A549 (cell line): ENCODE data around the gene MYOF. TPM values are rescaled to one million over a fixed set of nuclear protein-coding genes. Genes with fewer than 3 reads are reported as not detected.

ENCODE experiments used
- ATAC-seq, 2 experiments: fragments of 200-7000 bp in 1 of 2; fragments of >200 bp in 1 of 2; cut with Nextera tagmentation in 1 of 2; cut with Tn5 transposase in 1 of 2; 3 replicates each; pipeline versions ENCODE4 v1.8.0 to v1.9.1; 2018 to 2020; ENCODE audit warnings: mild to moderate bottlenecking in 1 of 2, moderate library complexity in 1 of 2
- CTCF ChIA-PET: fragments of 300-600 bp; sonication (Branson Sonifier 250); formaldehyde crosslinking; extraction: SDS; loops from one replicate; lab custom pipeline; 2021; ENCODE audit warnings: antibody characterized with exemption, inconsistent platforms; lab: Yijun Ruan, JAX
- POLR2A ChIA-PET: fragments of 350-600 bp; formaldehyde crosslinking; extraction: SDS; loops from one replicate; lab custom pipeline; 2021; ENCODE audit warnings: antibody characterized with exemption, inconsistent platforms; lab: Yijun Ruan, JAX
- DNase-seq, 2 experiments: peaks; one replicate each; pipeline versions ENCODE4 v3.0.0 to v3.0.0-alpha.2; 2011 to 2016; ENCODE audit warnings: low read depth in 1 of 2, low spot score in 1 of 2
- FAIRE-seq: peaks from 2 replicates; lab custom pipeline; 2011; peaks lifted over from hg19 to GRCh38; lab: Jason Lieb, UNC
- H3K27ac ChIP-seq, 2 experiments: fragments of >200 bp; sonication (Bioruptor Twin); formaldehyde crosslinking; 3 replicates each; pipeline ENCODE4 v1.5.1; 2016 to 2017
- H3K4me1 ChIP-seq: fragments of >200 bp; sonication (Bioruptor Twin); formaldehyde crosslinking; 3 replicates; pipeline ENCODE4 v1.6.1; 2016
- H3K4me2 ChIP-seq: fragments of >200 bp; sonication (Bioruptor Twin); formaldehyde crosslinking; 3 replicates; pipeline ENCODE4 v1.6.1; 2016
- H3K4me3 ChIP-seq: fragments of >200 bp; sonication (Bioruptor Twin); formaldehyde crosslinking; 3 replicates; pipeline ENCODE4 v1.5.1; 2016
- H3K9me3 ChIP-seq: fragments of >200 bp; sonication (Bioruptor Twin); formaldehyde crosslinking; 3 replicates; pipeline ENCODE4 v1.6.1; 2016
- CBX2 ChIP-seq: fragments of 200-600 bp; sonication (generic); IDR thresholded peaks from 2 replicates; pipeline ENCODE4 v1.6.1; 2016; ENCODE audit warnings: low read depth, mild to moderate bottlenecking, borderline replicate concordance
- CBX8 ChIP-seq: fragments of 200-600 bp; sonication (generic); IDR thresholded peaks from 2 replicates; pipeline ENCODE4 v1.6.1; 2016
- EP300 ChIP-seq, 2 experiments: fragments of >200 bp; sonication (Bioruptor Twin); formaldehyde crosslinking; IDR thresholded peaks; 2 replicates in 1 of 2; 3 replicates in 1 of 2; pipeline ENCODE4 v1.6.1; 2016 to 2017
- FOXS1 ChIP-seq: fragments of 250-450 bp; sonication (Bioruptor Pico); IDR thresholded peaks from 2 replicates; pipeline ENCODE4 v1.5.0; 2020; ENCODE audit warnings: mild to moderate bottlenecking, moderate library complexity
- HEYL ChIP-seq: fragments of 250-450 bp; sonication (Bioruptor Pico); IDR thresholded peaks from 2 replicates; pipeline ENCODE4 v1.8.0; 2021; ENCODE audit warnings: mild to moderate bottlenecking, moderate library complexity
- HOXA7 ChIP-seq: fragments of 250-450 bp; sonication (Bioruptor Pico); IDR thresholded peaks from 2 replicates; pipeline ENCODE4 v1.5.0; 2020; ENCODE audit warnings: mild to moderate bottlenecking, moderate library complexity
- KDM1A ChIP-seq: fragments of 200-600 bp; sonication (generic); IDR thresholded peaks from 2 replicates; pipeline ENCODE4 v1.6.1; 2016; ENCODE audit warnings: low read depth, mild to moderate bottlenecking
- MAZ ChIP-seq: fragments of 150-350 bp; IDR thresholded peaks from 2 replicates; pipeline ENCODE4 v1.6.1; 2014; ENCODE audit warnings: antibody characterized with exemption, low read depth, low read length, borderline replicate concordance
- NFE2L2 ChIP-seq: fragments of 150-350 bp; conservative IDR thresholded peaks from 2 replicates; pipeline ENCODE4 v1.6.1; 2014; ENCODE audit warnings: low read length
- NR3C1 ChIP-seq: fragments of >200 bp; sonication (Bioruptor Twin); formaldehyde crosslinking; IDR thresholded peaks from 3 replicates; pipeline ENCODE4 v1.6.1; 2017
- PHF8 ChIP-seq: fragments of 200-600 bp; sonication (generic); IDR thresholded peaks from 2 replicates; pipeline ENCODE4 v1.6.1; 2016; ENCODE audit warnings: low read depth, mild to moderate bottlenecking, antibody characterized with exemption, moderate library complexity, borderline replicate concordance
- POLR2AphosphoS2 ChIP-seq: conservative IDR thresholded peaks from 2 replicates; pipeline ENCODE4 v1.6.1; 2012; ENCODE audit warnings: low read length, improper control_type of control experiment, inconsistent platforms
- RCOR1 ChIP-seq: fragments of 150-350 bp; IDR thresholded peaks from 2 replicates; pipeline ENCODE4 v1.6.1; 2014; ENCODE audit warnings: antibody characterized with exemption, low read length, low read depth
- RNF2 ChIP-seq: fragments of 200-600 bp; sonication (generic); IDR thresholded peaks from 2 replicates; pipeline ENCODE4 v1.6.1; 2016; ENCODE audit warnings: low read depth, mild to moderate bottlenecking, antibody characterized with exemption, moderate library complexity, borderline replicate concordance
- ZC3H11A ChIP-seq: fragments of 450-650 bp; IDR thresholded peaks from 2 replicates; pipeline ENCODE4 v1.6.1; 2014; ENCODE audit warnings: antibody characterized with exemption, mild to moderate bottlenecking
- ZFP36 ChIP-seq: fragments of 450-650 bp; IDR thresholded peaks from 2 replicates; pipeline ENCODE4 v1.6.1; 2014; ENCODE audit warnings: borderline replicate concordance; ENCODE audit not compliant: partially characterized antibody
- ZSCAN20 ChIP-seq: fragments of 250-450 bp; sonication (Bioruptor Pico); IDR thresholded peaks from 2 replicates; pipeline ENCODE4 v1.8.0; 2022; ENCODE audit warnings: mild to moderate bottlenecking, moderate library complexity
- WGBS: methylation state at CpG from one replicate; pipeline ENCODE4 v1.1.6; 2017; ENCODE audit errors: missing lambda C conversion rate; 5-methylcytosine and 5-hydroxymethylcytosine counted together
- polyA plus RNA-seq, 4 experiments: library from polyadenylated mRNA; depleted of rRNA in 3 of 4; stranded (reverse); fragments of >200 nt; fragmentation: RNase III in 1 of 4; extraction: RNeasy Plus Mini Kit Qiagen cat#74134 plus additional on column Dnase treatment in 1 of 4; gene quantifications; 2 replicates in 3 of 4; 3 replicates in 1 of 4; pipeline ENCODE4 v1.2.3, GENCODE V29; 2011 to 2017
- TF ChIP-seq, protein P1 (sequence below): fragments of >200 bp; sonication (Bioruptor Twin); formaldehyde crosslinking; IDR thresholded peaks from 3 replicates; pipeline ENCODE4 v1.6.1; 2016
- TF ChIP-seq, protein P2 (sequence below): fragments of 250-450 bp; sonication (Bioruptor Pico); IDR thresholded peaks from 2 replicates; pipeline ENCODE4 v1.5.0; 2021; ENCODE audit warnings: mild to moderate bottlenecking, moderate library complexity, borderline replicate concordance
- TF ChIP-seq, protein P3 (sequence below): fragments of >200 bp; sonication (Bioruptor Twin); formaldehyde crosslinking; IDR thresholded peaks from 3 replicates; pipeline ENCODE4 v1.5.1; 2016
- TF ChIP-seq, protein P4 (sequence below): fragments of 200-600 bp; sonication (generic); IDR thresholded peaks from 2 replicates; pipeline ENCODE4 v1.6.1; 2016; ENCODE audit warnings: antibody characterized with exemption, mild to moderate bottlenecking, moderate library complexity
- TF ChIP-seq, protein P5 (sequence below): fragments of >200 bp; sonication (Bioruptor Twin); formaldehyde crosslinking; IDR thresholded peaks from 2 replicates; pipeline ENCODE4 v1.6.1; 2016
- TF ChIP-seq, protein P6 (sequence below): fragments of 250-450 bp; sonication (Bioruptor Pico); IDR thresholded peaks from 2 replicates; pipeline ENCODE4 v1.5.0; 2020; ENCODE audit warnings: low read depth, mild to moderate bottlenecking, moderate library complexity

Gene MYOF
- polyA plus RNA-seq, 2 of the 4 experiments (the other 2 are of a cell fraction), result 190 to 265 TPM

DNA sequence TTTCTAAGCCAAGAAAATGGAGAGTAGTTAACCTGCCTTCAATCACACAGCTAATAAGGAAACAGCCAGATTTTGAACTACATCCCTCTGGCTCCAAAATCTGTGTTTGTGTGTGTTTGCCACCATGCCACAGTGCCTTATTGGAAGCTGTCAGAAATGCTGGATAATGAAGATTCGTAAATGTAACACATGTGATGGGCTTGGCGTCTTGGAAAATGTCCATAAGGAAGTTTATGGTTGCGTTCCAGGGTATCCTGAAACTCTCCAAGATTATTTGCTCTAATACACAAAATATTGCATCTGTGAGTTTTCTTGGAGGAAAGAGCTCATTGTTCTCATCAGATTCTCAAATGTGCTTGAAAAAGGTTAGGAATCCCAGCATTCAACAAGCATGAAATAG, 22.7 kb downstream of the MYOF start:
- TF ChIP-seq, protein P1, sequence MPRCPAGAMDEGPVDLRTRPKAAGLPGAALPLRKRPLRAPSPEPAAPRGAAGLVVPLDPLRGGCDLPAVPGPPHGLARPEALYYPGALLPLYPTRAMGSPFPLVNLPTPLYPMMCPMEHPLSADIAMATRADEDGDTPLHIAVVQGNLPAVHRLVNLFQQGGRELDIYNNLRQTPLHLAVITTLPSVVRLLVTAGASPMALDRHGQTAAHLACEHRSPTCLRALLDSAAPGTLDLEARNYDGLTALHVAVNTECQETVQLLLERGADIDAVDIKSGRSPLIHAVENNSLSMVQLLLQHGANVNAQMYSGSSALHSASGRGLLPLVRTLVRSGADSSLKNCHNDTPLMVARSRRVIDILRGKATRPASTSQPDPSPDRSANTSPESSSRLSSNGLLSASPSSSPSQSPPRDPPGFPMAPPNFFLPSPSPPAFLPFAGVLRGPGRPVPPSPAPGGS, result no peak
- TF ChIP-seq POLR2AphosphoS2, result no peak
- TF ChIP-seq, protein P2, sequence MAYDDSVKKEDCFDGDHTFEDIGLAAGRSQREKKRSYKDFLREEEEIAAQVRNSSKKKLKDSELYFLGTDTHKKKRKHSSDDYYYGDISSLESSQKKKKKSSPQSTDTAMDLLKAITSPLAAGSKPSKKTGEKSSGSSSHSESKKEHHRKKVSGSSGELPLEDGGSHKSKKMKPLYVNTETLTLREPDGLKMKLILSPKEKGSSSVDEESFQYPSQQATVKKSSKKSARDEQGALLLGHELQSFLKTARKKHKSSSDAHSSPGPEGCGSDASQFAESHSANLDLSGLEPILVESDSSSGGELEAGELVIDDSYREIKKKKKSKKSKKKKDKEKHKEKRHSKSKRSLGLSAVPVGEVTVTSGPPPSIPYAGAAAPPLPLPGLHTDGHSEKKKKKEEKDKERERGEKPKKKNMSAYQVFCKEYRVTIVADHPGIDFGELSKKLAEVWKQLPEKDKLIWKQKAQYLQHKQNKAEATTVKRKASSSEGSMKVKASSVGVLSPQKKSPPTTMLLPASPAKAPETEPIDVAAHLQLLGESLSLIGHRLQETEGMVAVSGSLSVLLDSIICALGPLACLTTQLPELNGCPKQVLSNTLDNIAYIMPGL, result no peak
- TF ChIP-seq, protein P3, sequence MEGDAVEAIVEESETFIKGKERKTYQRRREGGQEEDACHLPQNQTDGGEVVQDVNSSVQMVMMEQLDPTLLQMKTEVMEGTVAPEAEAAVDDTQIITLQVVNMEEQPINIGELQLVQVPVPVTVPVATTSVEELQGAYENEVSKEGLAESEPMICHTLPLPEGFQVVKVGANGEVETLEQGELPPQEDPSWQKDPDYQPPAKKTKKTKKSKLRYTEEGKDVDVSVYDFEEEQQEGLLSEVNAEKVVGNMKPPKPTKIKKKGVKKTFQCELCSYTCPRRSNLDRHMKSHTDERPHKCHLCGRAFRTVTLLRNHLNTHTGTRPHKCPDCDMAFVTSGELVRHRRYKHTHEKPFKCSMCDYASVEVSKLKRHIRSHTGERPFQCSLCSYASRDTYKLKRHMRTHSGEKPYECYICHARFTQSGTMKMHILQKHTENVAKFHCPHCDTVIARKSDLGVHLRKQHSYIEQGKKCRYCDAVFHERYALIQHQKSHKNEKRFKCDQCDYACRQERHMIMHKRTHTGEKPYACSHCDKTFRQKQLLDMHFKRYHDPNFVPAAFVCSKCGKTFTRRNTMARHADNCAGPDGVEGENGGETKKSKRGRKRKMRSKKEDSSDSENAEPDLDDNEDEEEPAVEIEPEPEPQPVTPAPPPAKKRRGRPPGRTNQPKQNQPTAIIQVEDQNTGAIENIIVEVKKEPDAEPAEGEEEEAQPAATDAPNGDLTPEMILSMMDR, result no peak
- TF ChIP-seq NFE2L2, result no peak
- no peak for TF ChIP-seq PHF8
- TF ChIP-seq RCOR1, result no peak
- TF ChIP-seq FOXS1 (CRISPR knock-in tag), result no peak
- TF ChIP-seq ZFP36, result no peak
- no peak for TF ChIP-seq MAZ
- TF ChIP-seq HOXA7 (CRISPR knock-in tag), result no peak
- TF ChIP-seq, protein P4, sequence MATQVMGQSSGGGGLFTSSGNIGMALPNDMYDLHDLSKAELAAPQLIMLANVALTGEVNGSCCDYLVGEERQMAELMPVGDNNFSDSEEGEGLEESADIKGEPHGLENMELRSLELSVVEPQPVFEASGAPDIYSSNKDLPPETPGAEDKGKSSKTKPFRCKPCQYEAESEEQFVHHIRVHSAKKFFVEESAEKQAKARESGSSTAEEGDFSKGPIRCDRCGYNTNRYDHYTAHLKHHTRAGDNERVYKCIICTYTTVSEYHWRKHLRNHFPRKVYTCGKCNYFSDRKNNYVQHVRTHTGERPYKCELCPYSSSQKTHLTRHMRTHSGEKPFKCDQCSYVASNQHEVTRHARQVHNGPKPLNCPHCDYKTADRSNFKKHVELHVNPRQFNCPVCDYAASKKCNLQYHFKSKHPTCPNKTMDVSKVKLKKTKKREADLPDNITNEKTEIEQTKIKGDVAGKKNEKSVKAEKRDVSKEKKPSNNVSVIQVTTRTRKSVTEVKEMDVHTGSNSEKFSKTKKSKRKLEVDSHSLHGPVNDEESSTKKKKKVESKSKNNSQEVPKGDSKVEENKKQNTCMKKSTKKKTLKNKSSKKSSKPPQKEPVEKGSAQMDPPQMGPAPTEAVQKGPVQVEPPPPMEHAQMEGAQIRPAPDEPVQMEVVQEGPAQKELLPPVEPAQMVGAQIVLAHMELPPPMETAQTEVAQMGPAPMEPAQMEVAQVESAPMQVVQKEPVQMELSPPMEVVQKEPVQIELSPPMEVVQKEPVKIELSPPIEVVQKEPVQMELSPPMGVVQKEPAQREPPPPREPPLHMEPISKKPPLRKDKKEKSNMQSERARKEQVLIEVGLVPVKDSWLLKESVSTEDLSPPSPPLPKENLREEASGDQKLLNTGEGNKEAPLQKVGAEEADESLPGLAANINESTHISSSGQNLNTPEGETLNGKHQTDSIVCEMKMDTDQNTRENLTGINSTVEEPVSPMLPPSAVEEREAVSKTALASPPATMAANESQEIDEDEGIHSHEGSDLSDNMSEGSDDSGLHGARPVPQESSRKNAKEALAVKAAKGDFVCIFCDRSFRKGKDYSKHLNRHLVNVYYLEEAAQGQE, result no peak
- TF ChIP-seq, protein P5, sequence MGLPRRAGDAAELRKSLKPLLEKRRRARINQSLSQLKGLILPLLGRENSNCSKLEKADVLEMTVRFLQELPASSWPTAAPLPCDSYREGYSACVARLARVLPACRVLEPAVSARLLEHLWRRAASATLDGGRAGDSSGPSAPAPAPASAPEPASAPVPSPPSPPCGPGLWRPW, result no peak
- TF ChIP-seq HEYL, result no peak
- no peak for TF ChIP-seq RNF2
- 6% methylated on average over 3 of the region's 3 CpGs for WGBS
- Histone ChIP-seq H3K9me3 (no peaks in the 10 kb centered on the region), H3K27ac (peak overlapping the region; percentile 96 to 99), H3K4me1 (peaks cover 88% of the 10 kb centered on the region), H3K4me2 (peak overlapping the region; percentile 85), H3K4me3 (no peak overlapping the region)
- DNase-seq (no peak), FAIRE-seq (no peak), ATAC-seq (no peak)
- ChIA-PET CTCF (interaction anchor here (1.4 to 41.4 kb wide), 9 partner anchors 9 to 77 kb away, joined by 3 to 924 read pairs (median 17); partner anchors contain the start of gene MYOF), POLR2A (interaction anchor here (1.1 to 3.3 kb wide), 8 partner anchors 9 to 23 kb away, joined by 4 to 30 read pairs (median 20); partner anchors contain the start of gene MYOF)

DNA sequence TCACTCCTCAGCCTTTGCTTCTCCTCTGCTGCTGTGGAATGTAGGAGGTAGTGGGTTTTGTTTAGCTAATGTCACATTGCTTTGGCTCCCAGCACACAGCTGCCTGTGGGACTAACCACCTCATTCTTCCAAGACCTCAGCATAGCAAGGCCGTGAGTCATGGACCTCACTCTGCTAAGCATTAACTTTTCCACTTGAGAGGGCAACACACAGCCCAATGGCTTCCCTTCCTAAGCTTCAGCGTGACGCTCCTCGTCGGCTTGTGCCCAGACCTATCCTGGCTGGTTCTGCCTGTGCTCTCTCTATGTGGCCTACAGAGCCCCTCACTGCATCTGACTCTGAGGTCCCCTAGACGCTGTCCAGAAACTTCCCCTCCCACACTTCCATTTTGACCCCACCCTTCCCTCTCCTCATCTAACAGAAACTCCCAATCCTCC, 23.3 kb downstream of the MYOF start:
- Histone ChIP-seq H3K27ac (peak overlapping the region; percentile 96 to 99), H3K4me1 (peaks cover 84% of the 10 kb centered on the region), H3K4me3 (no peak overlapping the region), H3K9me3 (no peaks in the 10 kb centered on the region), H3K4me2 (peak overlapping the region; percentile 85)
- 1% methylated on average over 6 of the region's 6 CpGs for WGBS
- CTCF ChIA-PET, result interaction anchor here (0.5 to 41.4 kb wide), 13 partner anchors 9 to 106 kb away, joined by 3 to 924 read pairs (median 12); partner anchors contain the start of gene MYOF
- ATAC-seq, result peak; percentile 90 to 96
- peak; percentile 91 to 99 for DNase-seq
- POLR2A ChIA-PET, result interaction anchor here (1.0 to 3.3 kb wide), 9 partner anchors 10 to 83 kb away, joined by 3 to 30 read pairs (median 18); partner anchors contain the start of gene MYOF
- peak; percentile 99 for FAIRE-seq
- TF ChIP-seq FOXS1 (CRISPR knock-in tag), result peak; percentile 60; the same call in 1 of the 2 replicates
- TF ChIP-seq, protein P5, result no peak
- TF ChIP-seq ZFP36, result no peak
- no peak for TF ChIP-seq ZSCAN20 (CRISPR knock-in tag)
- TF ChIP-seq EP300 (IDR thresholded peaks at IDR 0.05), result peak; percentile 61 to 82; a peak in 2 of 5 replicates
- TF ChIP-seq ZC3H11A, result no peak
- TF ChIP-seq CBX2, result no peak
- TF ChIP-seq, protein P2, result no peak
- no peak for TF ChIP-seq KDM1A
- TF ChIP-seq NR3C1, result no peak
- TF ChIP-seq CBX8, result no peak
- no peak for TF ChIP-seq HEYL
- TF ChIP-seq, protein P6, sequence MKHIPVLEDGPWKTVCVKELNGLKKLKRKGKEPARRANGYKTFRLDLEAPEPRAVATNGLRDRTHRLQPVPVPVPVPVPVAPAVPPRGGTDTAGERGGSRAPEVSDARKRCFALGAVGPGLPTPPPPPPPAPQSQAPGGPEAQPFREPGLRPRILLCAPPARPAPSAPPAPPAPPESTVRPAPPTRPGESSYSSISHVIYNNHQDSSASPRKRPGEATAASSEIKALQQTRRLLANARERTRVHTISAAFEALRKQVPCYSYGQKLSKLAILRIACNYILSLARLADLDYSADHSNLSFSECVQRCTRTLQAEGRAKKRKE (CRISPR knock-in tag), result peak; percentile 55; the same call in 1 of the 2 replicates
